Activated CD4-positive, alpha-beta T cell treated with anti-CD3 and anti-CD28 coated beads, Interleukin-2, amount 50 U/mL, for 4 hours (primary cell): ENCODE measurements around the gene RCAN2.
"Not testable (repeated sequence)": the region's sequence is repeated elsewhere in the genome, so short reads cannot be mapped to it uniquely, and the experiment has no call there.

Source experiments
- DNase-seq, 2 experiments: peaks; one replicate each; pipeline ENCODE4 v3.0.0-alpha.2; 2020

RCAN2 gene

GRCh38 chr6:46438245-46438644 is 53.0 kb downstream of the RCAN2 start:
- DNase-seq = no peak

- no peak for DNase-seq
Observed at GRCh38 chr6:46437671-46438221, 53.5 kb downstream of the RCAN2 start.

- DNase-seq = no peak
Observed at GRCh38 chr6:46422619-46423018, 68.6 kb downstream of the RCAN2 start.

GRCh38 chr6:46421939-46422338 is 69.3 kb downstream of the RCAN2 start:
- DNase-seq = no peak

GRCh38 chr6:46420921-46421638 is 70.2 kb downstream of the RCAN2 start:
- DNase-seq = no peak

GRCh38 chr6:46419576-46420002 is 71.7 kb downstream of the RCAN2 start:
- no peak for DNase-seq

GRCh38 chr6:46414398-46414797 is 76.9 kb downstream of the RCAN2 start:
- no peak for DNase-seq

- DNase-seq = no peak
Observed at GRCh38 chr6:46412662-46413061, 78.6 kb downstream of the RCAN2 start.

- no peak for DNase-seq
Observed at GRCh38 chr6:46411456-46412197, 79.6 kb downstream of the RCAN2 start.

GRCh38 chr6:46410334-46410953 is 80.8 kb downstream of the RCAN2 start:
- no peak for DNase-seq

GRCh38 chr6:46407776-46408530 is 83.3 kb downstream of the RCAN2 start:
- DNase-seq = no peak

GRCh38 chr6:46407246-46407645 is 84.0 kb downstream of the RCAN2 start:
- DNase-seq = no peak

- not testable (repeated sequence) for DNase-seq
Observed at GRCh38 chr6:46405620-46406180, 85.5 kb downstream of the RCAN2 start.

GRCh38 chr6:46400898-46401297 is 90.4 kb downstream of the RCAN2 start:
- no peak for DNase-seq

- no peak for DNase-seq
Observed at GRCh38 chr6:46395530-46395929, 95.7 kb downstream of the RCAN2 start.

GRCh38 chr6:46393940-46394337 is 97.3 kb downstream of the RCAN2 start:
- no peak for DNase-seq

- DNase-seq = no peak
Observed at GRCh38 chr6:46393161-46393939, 97.9 kb downstream of the RCAN2 start.

GRCh38 chr6:46392294-46392693 is 99.0 kb downstream of the RCAN2 start:
- no peak for DNase-seq

- no peak for DNase-seq
Observed at GRCh38 chr6:46390153-46390876, 100.9 kb downstream of the RCAN2 start.

- not testable (repeated sequence) for DNase-seq
Observed at GRCh38 chr6:46387728-46388127, 103.5 kb downstream of the RCAN2 start.

GRCh38 chr6:46381579-46381978 is 109.7 kb downstream of the RCAN2 start:
- no peak for DNase-seq
